HepG2 (cell line): Measurements from ENCODE around the gene EIF4E1B. TPM values are rescaled to one million over a fixed set of nuclear protein-coding genes. Genes with fewer than 3 reads are reported as not detected.

Experiments
- ATAC-seq: fragments of 200-7000 bp; cut with Tn5 transposase; 3 replicates; pipeline ENCODE4 v1.9.1; 2020; ENCODE audit warnings: mild to moderate bottlenecking, moderate library complexity
- BruUV-seq: library from RNA; stranded (reverse); fragments of 400-500 nt; replicated peaks from 2 replicates; lab custom pipeline; 2021; lab: Mats Ljungman, UMichigan
- CTCF ChIA-PET: fragments of 300-600 bp; formaldehyde crosslinking; extraction: SDS; loops from one replicate; lab custom pipeline; 2021; ENCODE audit warnings: low total read pairs, inconsistent platforms, low intra/inter-chr PET ratio; lab: Yijun Ruan, JAX
- POLR2A ChIA-PET: fragments of 350-600 bp; sonication (Branson Sonifier 250); formaldehyde crosslinking; loops from one replicate; lab custom pipeline; 2020; ENCODE audit warnings: antibody characterized with exemption, inconsistent platforms; lab: Yijun Ruan, JAX
- DNase-seq: peaks from one replicate; pipeline ENCODE4 v3.0.0-alpha.2; 2015; ENCODE audit warnings: low spot score
- FAIRE-seq: peaks from 3 replicates; lab custom pipeline; 2011; peaks lifted over from hg19 to GRCh38; lab: Jason Lieb, UNC
- H2AFZ ChIP-seq: one replicate; pipeline ENCODE4 v1.6.1; 2011; ENCODE audit warnings: low read length, inconsistent platforms
- H3K27ac ChIP-seq: fragments of 300-600 bp; 3 replicates; pipeline ENCODE4 v1.8.0; 2011; ENCODE audit warnings: mixed run types, mild to moderate bottlenecking, mixed read lengths, low read length, inconsistent platforms; ENCODE audit not compliant: insufficient read depth; ENCODE audit errors: extremely low read length
- H3K27me3 ChIP-seq, 2 experiments: fragments of 200-600 bp in 1 of 2; 2 replicates in 1 of 2; 3 replicates in 1 of 2; pipeline versions ENCODE4 v1.6.0 to v1.8.0; 2011; ENCODE audit warnings: low read length in 2 of 2, mild to moderate bottlenecking in 2 of 2, moderate library complexity in 2 of 2, inconsistent platforms in 1 of 2; ENCODE audit not compliant: insufficient read depth in 2 of 2, control insufficient read depth in 1 of 2
- H3K36me3 ChIP-seq, 2 experiments: fragments of 200-600 bp in 1 of 2; replicated peaks in 1 of 2; 2 replicates in 1 of 2; 3 replicates in 1 of 2; pipeline versions ENCODE4 v1.5.1 to v1.8.0; 2011; ENCODE audit warnings: low read length in 2 of 2, inconsistent platforms in 1 of 2; ENCODE audit not compliant: insufficient read depth in 2 of 2, control insufficient read depth in 1 of 2
- H3K4me1 ChIP-seq: 2 replicates; pipeline ENCODE4 v1.5.1; 2012; ENCODE audit warnings: low read length, inconsistent platforms; ENCODE audit not compliant: insufficient read depth
- H3K4me2 ChIP-seq: 2 replicates; pipeline ENCODE4 v1.6.0; 2011; ENCODE audit warnings: low read depth, low read length, inconsistent platforms
- H3K4me3 ChIP-seq, 3 experiments: fragments of 200-600 bp in 1 of 3; sonication (generic), shearing (Covaris generic) in 1 of 3; replicated peaks in 1 of 3; 2 replicates each; pipeline ENCODE4 v1.5.1; 2011 to 2016; ENCODE audit warnings: low read length in 3 of 3, inconsistent platforms in 2 of 3, low read depth in 2 of 3, mild to moderate bottlenecking in 2 of 3, control low read depth in 1 of 3, mixed read lengths in 1 of 3; ENCODE audit not compliant: insufficient read depth in 1 of 3
- H3K79me2 ChIP-seq: one replicate; pipeline ENCODE4 v1.6.1; 2011; ENCODE audit warnings: low read length, inconsistent platforms; ENCODE audit not compliant: insufficient read depth
- H3K9ac ChIP-seq: 2 replicates; pipeline ENCODE4 v1.6.0; 2011; ENCODE audit warnings: mild to moderate bottlenecking, low read depth, low read length, inconsistent platforms; ENCODE audit not compliant: insufficient read depth
- H3K9me3 ChIP-seq: 2 replicates; pipeline ENCODE4 v1.5.1; 2012; ENCODE audit warnings: mild to moderate bottlenecking, low read length
- H4K20me1 ChIP-seq: 2 replicates; pipeline ENCODE4 v1.6.0; 2011; ENCODE audit warnings: inconsistent platforms, mild to moderate bottlenecking, low read length, moderate library complexity; ENCODE audit not compliant: insufficient read depth
- CEBPB ChIP-seq: IDR thresholded peaks from 2 replicates; pipeline ENCODE4 v1.6.1; 2011; ENCODE audit warnings: low read depth, low read length, improper control_type of control experiment, borderline replicate concordance
- GZF1 ChIP-seq: sonication (generic); formaldehyde crosslinking; IDR thresholded peaks from 2 replicates; pipeline ENCODE4 v1.5.1; 2020; ENCODE audit warnings: mild to moderate bottlenecking, missing genetic modification reagents
- IRF1 ChIP-seq: sonication (generic); formaldehyde crosslinking; IDR thresholded peaks from 2 replicates; pipeline ENCODE4 v1.4.0; 2020; ENCODE audit warnings: low read depth, mild to moderate bottlenecking, missing genetic modification reagents
- NFYB ChIP-seq: sonication (generic); formaldehyde crosslinking; IDR thresholded peaks from 2 replicates; pipeline ENCODE4 v1.4.0; 2020; ENCODE audit warnings: missing genetic modification reagents
- PHF8 ChIP-seq: sonication (generic); formaldehyde crosslinking; IDR thresholded peaks from 2 replicates; pipeline ENCODE4 v1.5.0; 2020; ENCODE audit warnings: missing genetic modification reagents
- ZNF329 ChIP-seq: sonication (generic); formaldehyde crosslinking; IDR thresholded peaks from 2 replicates; pipeline ENCODE4 v1.9.0; 2021; ENCODE audit warnings: low read depth, mild to moderate bottlenecking, missing genetic modification reagents
- ZNF432 ChIP-seq: sonication (generic); formaldehyde crosslinking; IDR thresholded peaks from 2 replicates; pipeline ENCODE4 v1.5.0; 2020; ENCODE audit warnings: missing genetic modification reagents, mild to moderate bottlenecking, borderline replicate concordance
- ZNF513 ChIP-seq: sonication (generic); formaldehyde crosslinking; conservative IDR thresholded peaks from 2 replicates; pipeline ENCODE4 v1.5.0; 2020; ENCODE audit warnings: missing genetic modification reagents
- ZNF777 ChIP-seq: sonication (generic); formaldehyde crosslinking; IDR thresholded peaks from 2 replicates; pipeline ENCODE4 v1.4.0; 2020; ENCODE audit warnings: missing genetic modification reagents
- WGBS: methylation state at CpG from one replicate; pipeline ENCODE4 v1.1.6; 2017; ENCODE audit warnings: low lambda C conversion rate; 5-methylcytosine and 5-hydroxymethylcytosine counted together
- in situ Hi-C: cut with HindIII; loops from 2 replicates; pipeline ENCODE4 v1.10.0; 2017; ENCODE audit warnings: low pct_unique_long_range_greater_than_20kb; ENCODE audit not compliant: extremely low pct_ligation_motif_present
- intact Hi-C: fragments of 100-400 bp; cut with micrococcal nuclease; formaldehyde crosslinking; loops from one replicate; pipeline ENCODE4 v1.10.0; 2022; ENCODE audit not compliant: unreplicated experiment
- polyA plus RNA-seq, 8 experiments: library from polyadenylated mRNA; depleted of rRNA in 3 of 8; stranded (reverse) in 7 of 8; unstranded in 1 of 8; fragments of >200 nt; fragmentation: Illumina TruSeq in 4 of 8; extraction: Trizol in 4 of 8; gene quantifications; 2 replicates each; pipeline versions ENCODE4 v1.2.1 to v1.2.3, GENCODE V29; 2011 to 2016; ENCODE audit warnings: low read depth in 4 of 8, missing spikeins in 1 of 8, mixed read lengths in 1 of 8; ENCODE audit not compliant: insufficient read depth in 1 of 8
- total RNA-seq, 5 experiments: library from RNA; depleted of rRNA; stranded (reverse); fragments of >200 nt; fragmentation: Illumina TruSeq; extraction: Trizol; gene quantifications; 2 replicates each; pipeline ENCODE4 v1.2.3, GENCODE V29; 2016; ENCODE audit warnings: low read depth in 1 of 5

EIF4E1B gene
- total and polyA plus RNA-seq, 2 of the 13 experiments (the other 11 are each of a cell fraction or from before 2014, with no cell fraction given) = not detected

- Histone ChIP-seq H3K4me3 (no peak overlapping the region), H3K9ac (no peak overlapping the region), H2AFZ (no peak overlapping the region), H3K79me2 (no peaks in the 10 kb centered on the region), H3K36me3 (no peaks in the 10 kb centered on the region), H4K20me1 (no peaks in the 10 kb centered on the region), H3K4me2 (no peak overlapping the region), H3K4me1 (peaks cover 7% of the 10 kb centered on the region), H3K27ac (no peak overlapping the region), H3K9me3 (no peaks in the 10 kb centered on the region), H3K27me3 (peaks cover under 1 to 6% of the 10 kb centered on the region in 2 experiments; a peak in 3 of 5 replicates)
- TF ChIP-seq ZNF777 (CRISPR knock-in tag) = 0 out of 2 replicates have a peak, but pooled peaks have one; percentile 3
- no peak for TF ChIP-seq NFYB (CRISPR knock-in tag)
- TF ChIP-seq ZNF513 (CRISPR knock-in tag) = no peak
- WGBS = 20% methylated on average over 2 of the region's 6 CpGs
- FAIRE-seq (no peak), ATAC-seq (no peak), DNase-seq (no peak)
- no TSS peak for BruUV-seq
- in situ Hi-C loops (no loop called here), intact Hi-C loops (no loop called here)
- CTCF ChIA-PET = no interaction called here
- POLR2A ChIA-PET = no interaction called here
These were observed 18.5 kb upstream of the EIF4E1B start for GRCh38 chr5:176612008-176612407.

- no peaks in the 10 kb centered on the region for H3K36me3 ChIP-seq
- H3K4me2 ChIP-seq = no peak overlapping the region
- H3K9me3 ChIP-seq = no peaks in the 10 kb centered on the region
- H3K79me2 ChIP-seq = no peaks in the 10 kb centered on the region
- H3K4me1 ChIP-seq = peaks cover 7% of the 10 kb centered on the region
- TF ChIP-seq ZNF432 (CRISPR knock-in tag) = no peak
- TF ChIP-seq ZNF329 (CRISPR knock-in tag) = no peak
- no peak for TF ChIP-seq GZF1 (CRISPR knock-in tag)
- TF ChIP-seq IRF1 (CRISPR knock-in tag) = no peak
- TF ChIP-seq CEBPB = no peak
- no peak for TF ChIP-seq PHF8
- CTCF ChIA-PET = no interaction called here
- DNase-seq (no peak), ATAC-seq (no peak), FAIRE-seq (no peak)
- no peak overlapping the region for H2AFZ ChIP-seq
- H3K9ac ChIP-seq = no peak overlapping the region
- 17% methylated on average over 2 of the region's 2 CpGs for WGBS
- no peak overlapping the region for H3K4me3 ChIP-seq
- H3K27ac ChIP-seq = no peak overlapping the region
- in situ Hi-C loops (no loop called here), intact Hi-C loops (no loop called here)
- BruUV-seq = no TSS peak
- POLR2A ChIA-PET = no interaction called here
- no peaks in the 10 kb centered on the region for H4K20me1 ChIP-seq
- H3K27me3 ChIP-seq = peaks cover 4 to 10% of the 10 kb centered on the region in 2 experiments; a peak in 4 of 5 replicates
These were observed 17.6 kb upstream of the EIF4E1B start for GRCh38 chr5:176612855-176613254.
